ENCODE results near the gene ITPR1.

Gene ITPR1

GRCh38 chr3:4599612-4600011 lies 106.5 kb downstream of the ITPR1 start:
- FAIRE-seq = no peak

- no peak for FAIRE-seq
Observed at GRCh38 chr3:4600493-4600892, 107.3 kb downstream of the ITPR1 start.

- no peak for FAIRE-seq
Observed at GRCh38 chr3:4601892-4602291, 108.7 kb downstream of the ITPR1 start.

- no peak for FAIRE-seq
Observed at GRCh38 chr3:4604693-4605092, 111.5 kb downstream of the ITPR1 start.

- no peak for FAIRE-seq
Observed at GRCh38 chr3:4606911-4607310, 113.8 kb downstream of the ITPR1 start.

GRCh38 chr3:4613366-4613765 lies 120.2 kb downstream of the ITPR1 start:
- FAIRE-seq = no peak

GRCh38 chr3:4614070-4614469 lies 120.9 kb downstream of the ITPR1 start:
- FAIRE-seq = no peak

GRCh38 chr3:4614927-4615326 lies 121.8 kb downstream of the ITPR1 start:
- no peak for FAIRE-seq

GRCh38 chr3:4615750-4616149 lies 122.6 kb downstream of the ITPR1 start:
- no peak for FAIRE-seq

GRCh38 chr3:4623421-4623999 lies 130.4 kb downstream of the ITPR1 start:
- FAIRE-seq = no peak

GRCh38 chr3:4627651-4628375 lies 134.7 kb downstream of the ITPR1 start:
- no peak for FAIRE-seq

GRCh38 chr3:4629095-4630007 lies 136.2 kb downstream of the ITPR1 start:
- no peak for FAIRE-seq

GRCh38 chr3:4633078-4634004 lies 140.2 kb downstream of the ITPR1 start:
- FAIRE-seq = peak; percentile 78

GRCh38 chr3:4634894-4635293 lies 141.7 kb downstream of the ITPR1 start:
- no peak for FAIRE-seq

GRCh38 chr3:4637265-4637664 lies 144.1 kb downstream of the ITPR1 start:
- FAIRE-seq = no peak

- no peak for FAIRE-seq
Observed at GRCh38 chr3:4641863-4642563, 148.9 kb downstream of the ITPR1 start.

GRCh38 chr3:4642611-4643010 lies 149.5 kb downstream of the ITPR1 start:
- no peak for FAIRE-seq

- FAIRE-seq = no peak
Observed at GRCh38 chr3:4643904-4644547, 150.9 kb downstream of the ITPR1 start.

GRCh38 chr3:4644951-4645350 lies 151.8 kb downstream of the ITPR1 start:
- no peak for FAIRE-seq

GRCh38 chr3:4645468-4645867 lies 152.3 kb downstream of the ITPR1 start:
- FAIRE-seq = no peak

GRCh38 chr3:4647411-4647810 lies 154.3 kb downstream of the ITPR1 start:
- FAIRE-seq = no peak
